ENCODE data around the gene KRTAP1-5. TPM values are rescaled to one million over a fixed set of nuclear protein-coding genes. Genes with fewer than 3 reads are reported as not detected.

The KRTAP1-5 gene
- polyA plus RNA-seq, 1 of the 3 experiments (the other 2 are of a cell fraction), result not detected

DNA sequence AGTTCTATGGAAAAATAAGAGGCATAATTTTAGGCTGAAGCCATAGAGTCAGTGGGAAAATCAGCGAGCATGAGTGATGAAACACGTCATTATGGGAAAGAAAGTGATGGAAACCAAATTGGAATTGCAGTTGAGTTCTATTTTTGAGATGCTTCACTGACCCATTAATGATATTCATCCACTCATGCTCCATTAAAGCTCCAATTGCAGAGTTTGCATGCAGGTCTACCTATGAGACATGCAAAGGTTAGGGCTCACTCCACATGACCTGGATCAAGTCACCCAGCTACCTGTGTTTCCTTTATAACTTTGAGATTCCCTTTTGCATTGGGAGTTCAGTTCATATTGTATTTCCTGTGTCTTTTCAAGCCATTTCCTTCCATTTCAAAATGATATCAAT lies 46.7 kb upstream of the KRTAP1-5 start:
- no peaks in the 10 kb centered on the region for H3F3A ChIP-seq (replicated peaks; ENCODE audit: insufficient read depth)
- ChIA-PET CTCF (interaction anchor here (2.1 kb wide), 1 partner anchor 475 kb away, joined by 6 read pairs; no protein-coding TSS in a partner anchor), POLR2A (no interaction called here)
- no peak overlapping the region for H3K4me2 ChIP-seq
- no peaks in the 10 kb centered on the region for H3K36me3 ChIP-seq (replicated peaks in 1 of 2; ENCODE audit: control insufficient read depth in 1 of 2, insufficient read depth in 2 of 2, low read length in 1 of 2)
- H3K9ac ChIP-seq, result no peak overlapping the region
- no peak for TF ChIP-seq GATA2 (CRISPR knock-in tag; IDR thresholded peaks at IDR 0.05)
- TF ChIP-seq, protein P1, sequence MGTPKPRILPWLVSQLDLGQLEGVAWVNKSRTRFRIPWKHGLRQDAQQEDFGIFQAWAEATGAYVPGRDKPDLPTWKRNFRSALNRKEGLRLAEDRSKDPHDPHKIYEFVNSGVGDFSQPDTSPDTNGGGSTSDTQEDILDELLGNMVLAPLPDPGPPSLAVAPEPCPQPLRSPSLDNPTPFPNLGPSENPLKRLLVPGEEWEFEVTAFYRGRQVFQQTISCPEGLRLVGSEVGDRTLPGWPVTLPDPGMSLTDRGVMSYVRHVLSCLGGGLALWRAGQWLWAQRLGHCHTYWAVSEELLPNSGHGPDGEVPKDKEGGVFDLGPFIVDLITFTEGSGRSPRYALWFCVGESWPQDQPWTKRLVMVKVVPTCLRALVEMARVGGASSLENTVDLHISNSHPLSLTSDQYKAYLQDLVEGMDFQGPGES (IDR thresholded peaks at IDR 0.05; ENCODE audit: low read depth, low read length), result no peak
- TF ChIP-seq ELF1 (IDR thresholded peaks at IDR 0.05), result no peak
- no peak for TF ChIP-seq RAD21 (IDR thresholded peaks at IDR 0.05; ENCODE audit: low read length)
- TF ChIP-seq, protein P2, sequence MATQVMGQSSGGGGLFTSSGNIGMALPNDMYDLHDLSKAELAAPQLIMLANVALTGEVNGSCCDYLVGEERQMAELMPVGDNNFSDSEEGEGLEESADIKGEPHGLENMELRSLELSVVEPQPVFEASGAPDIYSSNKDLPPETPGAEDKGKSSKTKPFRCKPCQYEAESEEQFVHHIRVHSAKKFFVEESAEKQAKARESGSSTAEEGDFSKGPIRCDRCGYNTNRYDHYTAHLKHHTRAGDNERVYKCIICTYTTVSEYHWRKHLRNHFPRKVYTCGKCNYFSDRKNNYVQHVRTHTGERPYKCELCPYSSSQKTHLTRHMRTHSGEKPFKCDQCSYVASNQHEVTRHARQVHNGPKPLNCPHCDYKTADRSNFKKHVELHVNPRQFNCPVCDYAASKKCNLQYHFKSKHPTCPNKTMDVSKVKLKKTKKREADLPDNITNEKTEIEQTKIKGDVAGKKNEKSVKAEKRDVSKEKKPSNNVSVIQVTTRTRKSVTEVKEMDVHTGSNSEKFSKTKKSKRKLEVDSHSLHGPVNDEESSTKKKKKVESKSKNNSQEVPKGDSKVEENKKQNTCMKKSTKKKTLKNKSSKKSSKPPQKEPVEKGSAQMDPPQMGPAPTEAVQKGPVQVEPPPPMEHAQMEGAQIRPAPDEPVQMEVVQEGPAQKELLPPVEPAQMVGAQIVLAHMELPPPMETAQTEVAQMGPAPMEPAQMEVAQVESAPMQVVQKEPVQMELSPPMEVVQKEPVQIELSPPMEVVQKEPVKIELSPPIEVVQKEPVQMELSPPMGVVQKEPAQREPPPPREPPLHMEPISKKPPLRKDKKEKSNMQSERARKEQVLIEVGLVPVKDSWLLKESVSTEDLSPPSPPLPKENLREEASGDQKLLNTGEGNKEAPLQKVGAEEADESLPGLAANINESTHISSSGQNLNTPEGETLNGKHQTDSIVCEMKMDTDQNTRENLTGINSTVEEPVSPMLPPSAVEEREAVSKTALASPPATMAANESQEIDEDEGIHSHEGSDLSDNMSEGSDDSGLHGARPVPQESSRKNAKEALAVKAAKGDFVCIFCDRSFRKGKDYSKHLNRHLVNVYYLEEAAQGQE (IDR thresholded peaks at IDR 0.05; ENCODE audit: low read depth, low read length), result no peak
- TF ChIP-seq EP300 (IDR thresholded peaks at IDR 0.05; ENCODE audit: borderline replicate concordance in 1 of 2, low read depth in 1 of 2, low read length in 1 of 2), result no peak
- TF ChIP-seq, protein P3, sequence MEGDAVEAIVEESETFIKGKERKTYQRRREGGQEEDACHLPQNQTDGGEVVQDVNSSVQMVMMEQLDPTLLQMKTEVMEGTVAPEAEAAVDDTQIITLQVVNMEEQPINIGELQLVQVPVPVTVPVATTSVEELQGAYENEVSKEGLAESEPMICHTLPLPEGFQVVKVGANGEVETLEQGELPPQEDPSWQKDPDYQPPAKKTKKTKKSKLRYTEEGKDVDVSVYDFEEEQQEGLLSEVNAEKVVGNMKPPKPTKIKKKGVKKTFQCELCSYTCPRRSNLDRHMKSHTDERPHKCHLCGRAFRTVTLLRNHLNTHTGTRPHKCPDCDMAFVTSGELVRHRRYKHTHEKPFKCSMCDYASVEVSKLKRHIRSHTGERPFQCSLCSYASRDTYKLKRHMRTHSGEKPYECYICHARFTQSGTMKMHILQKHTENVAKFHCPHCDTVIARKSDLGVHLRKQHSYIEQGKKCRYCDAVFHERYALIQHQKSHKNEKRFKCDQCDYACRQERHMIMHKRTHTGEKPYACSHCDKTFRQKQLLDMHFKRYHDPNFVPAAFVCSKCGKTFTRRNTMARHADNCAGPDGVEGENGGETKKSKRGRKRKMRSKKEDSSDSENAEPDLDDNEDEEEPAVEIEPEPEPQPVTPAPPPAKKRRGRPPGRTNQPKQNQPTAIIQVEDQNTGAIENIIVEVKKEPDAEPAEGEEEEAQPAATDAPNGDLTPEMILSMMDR (IDR thresholded peaks at IDR 0.05), result no peak
- TF ChIP-seq NRF1 (IDR thresholded peaks at IDR 0.05; ENCODE audit: low read depth, low read length), result no peak
- TF ChIP-seq, protein P4, sequence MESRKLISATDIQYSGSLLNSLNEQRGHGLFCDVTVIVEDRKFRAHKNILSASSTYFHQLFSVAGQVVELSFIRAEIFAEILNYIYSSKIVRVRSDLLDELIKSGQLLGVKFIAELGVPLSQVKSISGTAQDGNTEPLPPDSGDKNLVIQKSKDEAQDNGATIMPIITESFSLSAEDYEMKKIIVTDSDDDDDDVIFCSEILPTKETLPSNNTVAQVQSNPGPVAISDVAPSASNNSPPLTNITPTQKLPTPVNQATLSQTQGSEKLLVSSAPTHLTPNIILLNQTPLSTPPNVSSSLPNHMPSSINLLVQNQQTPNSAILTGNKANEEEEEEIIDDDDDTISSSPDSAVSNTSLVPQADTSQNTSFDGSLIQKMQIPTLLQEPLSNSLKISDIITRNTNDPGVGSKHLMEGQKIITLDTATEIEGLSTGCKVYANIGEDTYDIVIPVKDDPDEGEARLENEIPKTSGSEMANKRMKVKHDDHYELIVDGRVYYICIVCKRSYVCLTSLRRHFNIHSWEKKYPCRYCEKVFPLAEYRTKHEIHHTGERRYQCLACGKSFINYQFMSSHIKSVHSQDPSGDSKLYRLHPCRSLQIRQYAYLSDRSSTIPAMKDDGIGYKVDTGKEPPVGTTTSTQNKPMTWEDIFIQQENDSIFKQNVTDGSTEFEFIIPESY (IDR thresholded peaks at IDR 0.05; ENCODE audit: borderline replicate concordance, low read depth), result no peak
- TF ChIP-seq TCF12 (IDR thresholded peaks at IDR 0.05), result no peak
- no peak for TF ChIP-seq PBX3 (IDR thresholded peaks at IDR 0.05)
- no peak for TF ChIP-seq RCOR1 (IDR thresholded peaks at IDR 0.05; ENCODE audit: low read length)
- no peak for TF ChIP-seq JUND (IDR thresholded peaks at IDR 0.05)
- no peak for TF ChIP-seq SMC3 (IDR thresholded peaks at IDR 0.05; ENCODE audit: low read depth, low read length)
- TF ChIP-seq, protein P5, sequence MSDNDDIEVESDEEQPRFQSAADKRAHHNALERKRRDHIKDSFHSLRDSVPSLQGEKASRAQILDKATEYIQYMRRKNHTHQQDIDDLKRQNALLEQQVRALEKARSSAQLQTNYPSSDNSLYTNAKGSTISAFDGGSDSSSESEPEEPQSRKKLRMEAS (IDR thresholded peaks at IDR 0.05; ENCODE audit: low read depth), result no peak
- no peak for TF ChIP-seq SIN3A (IDR thresholded peaks at IDR 0.05; ENCODE audit: borderline replicate concordance, low read depth, low read length)
- TF ChIP-seq TAF1 (IDR thresholded peaks at IDR 0.05; ENCODE audit: borderline replicate concordance, low read depth, low read length), result no peak
- TF ChIP-seq EZH2phosphoT487 (IDR thresholded peaks at IDR 0.05; ENCODE audit: borderline replicate concordance, low read depth), result no peak
- no peaks in the 10 kb centered on the region for H3K27me3 ChIP-seq (ENCODE audit: insufficient read depth)
- 29% methylated on average over 2 of the region's 2 CpGs for WGBS (ENCODE audit: low lambda C conversion rate)
- no peaks in the 10 kb centered on the region for H3K79me2 ChIP-seq (ENCODE audit: insufficient read depth)
- no peak overlapping the region for H3K27ac ChIP-seq (ENCODE audit: low read depth in 2 of 2, low read length in 1 of 2)
- H3K4me3 ChIP-seq (ENCODE audit: low read depth in 2 of 2, low read length in 1 of 2), result no peak overlapping the region
- H3K9me2 ChIP-seq, result no peaks in the 10 kb centered on the region; the same call in 1 of the 2 replicates
- H4K20me1 ChIP-seq (ENCODE audit: insufficient read depth), result no peaks in the 10 kb centered on the region
- H3K4me1 ChIP-seq (ENCODE audit: control insufficient read depth in 1 of 2, insufficient read depth in 2 of 2, low read depth in 1 of 2, low read length in 1 of 2), result no peaks in the 10 kb centered on the region
- H3K9me3 ChIP-seq, result no peaks in the 10 kb centered on the region
- H2AFZ ChIP-seq (ENCODE audit: low read depth), result no peak overlapping the region
- DNase-seq, result no peak

Data from SK-N-SH (cell line).